GM12878 (cell line): ENCODE measurements around the gene GTF2B.

Experiments used
- CEBPB ChIP-seq, 2 experiments: fragments of 150-350 bp in 1 of 2; IDR thresholded peaks; 2 replicates each; pipeline ENCODE4 v1.6.1; 2012 to 2014; ENCODE audit warnings: low read depth in 2 of 2, low read length in 2 of 2, borderline replicate concordance in 1 of 2, inconsistent platforms in 1 of 2
- CHD2 ChIP-seq: IDR thresholded peaks from 2 replicates; pipeline ENCODE4 v1.6.1; 2011; ENCODE audit warnings: low read depth, low read length, improper control_type of control experiment, borderline replicate concordance
- CTCF ChIP-seq, 3 experiments: IDR thresholded peaks in 2 of 3; conservative IDR thresholded peaks in 1 of 3; 2 replicates each; pipeline ENCODE4 v1.5.1; 2011; ENCODE audit warnings: low read depth in 3 of 3, low read length in 3 of 3, mild to moderate bottlenecking in 3 of 3, control low read depth in 2 of 3, moderate library complexity in 2 of 3, inconsistent platforms in 1 of 3, mixed read lengths in 1 of 3; ENCODE audit not compliant: control insufficient read depth in 2 of 3, insufficient read depth in 1 of 3; ENCODE audit errors: extremely low read depth in 1 of 3
- NFXL1 ChIP-seq: fragments of 450-650 bp; IDR thresholded peaks from 2 replicates; pipeline ENCODE4 v1.6.1; 2017; ENCODE audit warnings: antibody characterized with exemption, mild to moderate bottlenecking, borderline replicate concordance
- NFYB ChIP-seq: IDR thresholded peaks from 2 replicates; pipeline ENCODE4 v1.6.1; 2011; ENCODE audit warnings: low read depth, mild to moderate bottlenecking, low read length, improper control_type of control experiment, moderate library complexity; ENCODE audit not compliant: insufficient read depth
- NR2C1 ChIP-seq: fragments of 450-650 bp; IDR thresholded peaks from 2 replicates; pipeline ENCODE4 v1.6.1; 2017; ENCODE audit warnings: antibody characterized with exemption, mild to moderate bottlenecking, moderate library complexity
- POLR2A ChIP-seq: IDR thresholded peaks from 2 replicates; pipeline ENCODE4 v1.6.1; 2011; ENCODE audit warnings: low read depth, mild to moderate bottlenecking, low read length
- RAD51 ChIP-seq: fragments of 450-650 bp; IDR thresholded peaks from 2 replicates; pipeline ENCODE4 v1.6.1; 2016; ENCODE audit warnings: moderate library complexity, mild to moderate bottlenecking, inconsistent platforms
- SMARCA5 ChIP-seq: fragments of 450-650 bp; IDR thresholded peaks from 2 replicates; pipeline ENCODE4 v1.6.1; 2017; ENCODE audit warnings: mild to moderate bottlenecking
- SMC3 ChIP-seq: IDR thresholded peaks from 2 replicates; pipeline ENCODE4 v1.6.1; 2011; ENCODE audit warnings: low read length, improper control_type of control experiment, borderline replicate concordance
- SPI1 ChIP-seq: IDR thresholded peaks from 2 replicates; pipeline ENCODE4 v1.6.1; 2011; ENCODE audit warnings: low read depth, mild to moderate bottlenecking, low read length, moderate library complexity, borderline replicate concordance; ENCODE audit not compliant: insufficient read depth
- YY1 ChIP-seq: IDR thresholded peaks from 2 replicates; pipeline ENCODE4 v1.6.1; 2011; ENCODE audit warnings: low read depth, mild to moderate bottlenecking, low read length
- ZBTB4 ChIP-seq: fragments of 450-650 bp; formaldehyde crosslinking; IDR thresholded peaks from 2 replicates; pipeline ENCODE4 v1.4.0; 2022; ENCODE audit warnings: mild to moderate bottlenecking, moderate library complexity
- ZNF274 ChIP-seq: IDR thresholded peaks from one replicate; pipeline ENCODE4 v1.8.0; 2011; ENCODE audit not compliant: insufficient read length, insufficient read depth

- TF ChIP-seq ZBTB4 (no peak), CEBPB (IDR thresholded peaks at IDR 0.05; ENCODE audit: borderline replicate concordance in 1 of 2, low read depth in 2 of 2, low read length in 2 of 2) (no peak), CTCF (IDR thresholded peaks at IDR 0.05 in 2 of 3, conservative IDR thresholded peaks at IDR 0.05 in 1 of 3; ENCODE audit: control insufficient read depth in 2 of 3, extremely low read depth in 1 of 3, insufficient read depth in 1 of 3, low read depth in 3 of 3, low read length in 3 of 3) (no peak), YY1 (no peak), NFYB (no peak), RAD51 (no peak), CHD2 (no peak), SMC3 (no peak), POLR2A (no peak), NFXL1 (no peak), ZNF274 (no peak), NR2C1 (no peak), SPI1 (no peak), SMARCA5 (no peak)
Observed at GRCh38 chr1:88891951-88892340, 579 bp upstream of the GTF2B start.
